UCSD-AML1 (cell line): Measurements from ENCODE around the gene FGF12.
"Not testable (repeated sequence)": the region's sequence is repeated elsewhere in the genome, so short reads cannot be mapped to it uniquely, and the experiment has no call there.

Experiments used
- DNase-seq: peaks from one replicate; lab custom pipeline; 2025; ENCODE audit not compliant: unreplicated experiment; lab: John Stamatoyannopoulos, UW

FGF12 gene

GRCh38 chr3:192727032-192727847, at the start of gene FGF12:
Gene FGF12, minus strand, starts transcription at chr3:192727541.
- no peak for DNase-seq

- not testable (repeated sequence) for DNase-seq
These were observed 47.0 kb upstream of the FGF12 start for GRCh38 chr3:192774341-192774740.

- peak; percentile 11 for DNase-seq
These were observed 45.0 kb upstream of the FGF12 start for GRCh38 chr3:192772240-192772894.

GRCh38 chr3:192758654-192759053, 31.3 kb upstream of the FGF12 start:
- DNase-seq: no peak

- DNase-seq: no peak
These were observed 23.8 kb upstream of the FGF12 start for GRCh38 chr3:192751148-192751547.

GRCh38 chr3:192750201-192750600, 22.9 kb upstream of the FGF12 start:
- no peak for DNase-seq

- no peak for DNase-seq
These were observed 20.4 kb upstream of the FGF12 start for GRCh38 chr3:192747746-192748145.

- no peak for DNase-seq
These were observed 19.8 kb upstream of the FGF12 start for GRCh38 chr3:192747145-192747544.

GRCh38 chr3:192745150-192745549, 17.8 kb upstream of the FGF12 start:
- no peak for DNase-seq

- not testable (repeated sequence) for DNase-seq
These were observed 17.3 kb upstream of the FGF12 start for GRCh38 chr3:192744604-192745003.

GRCh38 chr3:192737506-192737905, 10.2 kb upstream of the FGF12 start:
- no peak for DNase-seq

GRCh38 chr3:192731233-192731632, 3.9 kb upstream of the FGF12 start:
- no peak for DNase-seq

GRCh38 chr3:192726385-192726784, 956 bp downstream of the FGF12 start:
- no peak for DNase-seq

GRCh38 chr3:192719964-192720363, 7.4 kb downstream of the FGF12 start:
- no peak for DNase-seq

GRCh38 chr3:192718156-192718555, 9.2 kb downstream of the FGF12 start:
- no peak for DNase-seq

GRCh38 chr3:192715126-192715525, 12.2 kb downstream of the FGF12 start:
- DNase-seq: no peak

- not testable (repeated sequence) for DNase-seq
These were observed 16.2 kb downstream of the FGF12 start for GRCh38 chr3:192711126-192711525.

- no peak for DNase-seq
These were observed 17.0 kb downstream of the FGF12 start for GRCh38 chr3:192710366-192710765.

GRCh38 chr3:192706272-192706671, 21.1 kb downstream of the FGF12 start:
- DNase-seq: no peak

GRCh38 chr3:192700885-192701284, 26.5 kb downstream of the FGF12 start:
- DNase-seq: no peak

GRCh38 chr3:192696943-192697587, 30.3 kb downstream of the FGF12 start:
- no peak for DNase-seq
